ENCODE measurements around the gene CSRNP3.

Gene CSRNP3

DNA sequence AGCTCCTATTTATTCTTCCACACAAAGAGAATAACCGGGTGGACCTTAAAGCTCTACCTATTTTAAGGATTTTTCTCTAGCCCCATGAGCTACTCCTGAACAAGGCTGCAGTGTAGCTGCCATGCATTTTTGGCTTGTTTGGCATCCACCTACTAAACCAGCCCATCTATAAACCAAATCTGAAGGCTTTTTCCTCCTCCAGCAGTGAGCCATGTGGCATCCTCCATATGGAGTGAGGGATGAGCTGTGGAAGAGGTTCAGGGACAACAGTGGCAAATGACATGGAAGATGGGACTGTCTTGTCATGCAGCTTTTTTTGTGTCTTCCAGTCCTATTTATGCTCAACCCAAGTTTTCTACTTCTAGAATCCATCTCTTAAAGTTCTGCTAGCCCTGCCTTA, 224.3 kb downstream of the CSRNP3 start:
- DNase-seq: no peak

DNA sequence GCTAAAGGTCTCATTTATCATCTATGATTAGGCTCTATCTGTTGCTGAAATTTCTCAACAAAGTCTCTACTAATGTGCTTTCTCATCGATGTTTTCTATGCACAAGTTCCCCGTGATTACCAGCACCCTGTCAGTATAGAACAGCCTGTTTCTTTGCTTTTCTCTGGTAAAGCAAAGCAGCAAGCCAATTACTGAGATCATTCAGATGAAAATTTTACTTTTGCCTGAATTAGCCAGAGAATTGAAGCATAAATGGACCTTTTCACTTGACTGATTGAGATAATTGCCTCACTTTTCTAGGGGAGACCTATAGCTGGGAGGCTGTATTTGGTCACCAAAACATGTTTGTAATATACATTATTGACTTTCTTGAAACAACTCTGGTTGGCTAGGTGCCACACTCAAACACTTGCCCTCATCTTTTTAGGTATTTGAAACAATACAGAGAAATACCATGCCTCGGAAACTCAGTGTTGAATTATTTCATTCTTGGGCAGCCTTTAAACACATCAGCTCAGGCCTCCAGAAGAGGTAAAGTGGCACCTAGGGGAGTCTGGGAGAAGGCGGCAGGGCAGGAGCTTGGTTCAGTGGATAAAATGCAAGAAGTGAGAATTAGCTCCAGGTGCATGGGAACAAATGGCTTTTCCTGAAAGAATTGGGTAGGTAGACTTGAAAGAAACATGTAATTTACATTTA, 228.4 kb downstream of the CSRNP3 start:
- no peak for DNase-seq

- peak; percentile 3 for DNase-seq
Measured at GRCh38 chr2:165698444-165698884, 229.0 kb downstream of the CSRNP3 start.

GRCh38 chr2:165699946-165700345, 230.4 kb downstream of the CSRNP3 start:
- no peak for DNase-seq

GRCh38 chr2:165700531-165700930, 231.0 kb downstream of the CSRNP3 start:
- no peak for DNase-seq

- no peak for DNase-seq
Measured at GRCh38 chr2:165701147-165701546, 231.6 kb downstream of the CSRNP3 start.

- DNase-seq: no peak
Measured at GRCh38 chr2:165706960-165707487, 237.5 kb downstream of the CSRNP3 start.

DNA sequence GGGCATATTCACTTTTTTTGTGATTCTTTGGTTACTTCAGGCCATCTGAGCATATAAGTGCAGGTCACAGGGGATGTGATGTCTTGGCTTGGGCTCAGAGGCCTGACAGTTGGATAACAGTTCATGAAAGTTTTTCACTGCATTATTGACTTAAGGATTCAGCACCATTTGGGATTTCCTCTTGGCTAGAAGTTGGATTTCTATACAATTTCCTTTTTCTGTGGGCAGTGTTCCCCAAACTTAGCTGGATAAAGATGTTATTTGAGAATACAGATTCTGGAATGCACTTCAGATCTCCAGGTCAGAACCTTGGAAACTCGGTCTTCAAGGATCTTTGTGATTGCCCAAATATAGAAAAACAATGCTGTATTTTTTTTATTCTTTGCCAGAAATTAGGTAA, 246.6 kb downstream of the CSRNP3 start:
- no peak for DNase-seq

GRCh38 chr2:165718610-165719210, 249.2 kb downstream of the CSRNP3 start:
- no peak for DNase-seq

- DNase-seq: no peak
Measured at GRCh38 chr2:165720511-165720910, 251.0 kb downstream of the CSRNP3 start.

DNA sequence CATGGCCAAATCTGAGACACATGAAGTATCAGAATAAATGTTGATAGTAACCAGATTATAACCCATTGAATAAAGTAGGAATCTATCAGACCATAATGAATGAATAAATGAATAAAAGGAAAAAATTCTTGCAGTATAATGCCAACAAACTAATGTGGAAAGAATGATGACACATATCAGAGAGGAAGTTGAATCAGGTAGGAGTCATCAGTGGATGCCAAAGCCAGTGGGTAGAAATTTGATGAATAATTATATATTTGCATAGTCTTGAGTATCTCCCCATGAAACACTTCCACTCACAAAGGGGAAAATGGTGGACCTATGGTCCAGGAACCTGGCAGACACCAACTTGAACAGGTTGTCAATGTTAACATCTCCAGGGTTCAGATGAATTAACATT, 255.9 kb downstream of the CSRNP3 start:
- DNase-seq: no peak
